Choroid plexus epithelial cell (primary cell): ENCODE data around the gene KCNK15.

ENCODE experiments used
- DNase-seq: peaks from one replicate; pipeline ENCODE4 v3.0.0-alpha.2; 2010; ENCODE audit warnings: low read depth
- H3K4me3 ChIP-seq: 2 replicates; pipeline ENCODE4 v1.5.1; 2011; ENCODE audit warnings: low read depth, mild to moderate bottlenecking, control low read depth, low read length, moderate library complexity
- CTCF ChIP-seq: conservative IDR thresholded peaks from 2 replicates; pipeline ENCODE4 v1.5.1; 2011; ENCODE audit warnings: low read depth, mild to moderate bottlenecking, control low read depth, inconsistent platforms, low read length, moderate library complexity

The KCNK15 gene

GRCh38 chr20:44715499-44716308 lies 30.0 kb upstream of the KCNK15 start:
- DNase-seq: no peak
- H3K4me3 ChIP-seq: no peak overlapping the region
- no peak for TF ChIP-seq CTCF

- no peak for TF ChIP-seq CTCF
- H3K4me3 ChIP-seq: no peak overlapping the region
- no peak for DNase-seq
Observed at GRCh38 chr20:44716309-44717106, 29.2 kb upstream of the KCNK15 start.

- H3K4me3 ChIP-seq: no peak overlapping the region
- peak; percentile 57 for TF ChIP-seq CTCF
- DNase-seq: no peak
Observed at GRCh38 chr20:44717986-44718385, 27.7 kb upstream of the KCNK15 start.

- H3K4me3 ChIP-seq: no peak overlapping the region
- no peak for TF ChIP-seq CTCF
- no peak for DNase-seq
Observed at GRCh38 chr20:44719841-44720240, 25.8 kb upstream of the KCNK15 start.

GRCh38 chr20:44720621-44720996 lies 25.1 kb upstream of the KCNK15 start:
- DNase-seq: no peak
- TF ChIP-seq CTCF: no peak

GRCh38 chr20:44720997-44721784 lies 24.5 kb upstream of the KCNK15 start:
- DNase-seq: peak; percentile 82
- H3K4me3 ChIP-seq: no peak overlapping the region
- TF ChIP-seq CTCF: no peak

More at GRCh38 chr20:44720621-44720996, 25.1 kb upstream of the KCNK15 start:
- no peak overlapping the region for H3K4me3 ChIP-seq
